ENCODE data around the gene UNC93A.

Gene UNC93A

GRCh38 chr6:167272151-167272550, 19.0 kb upstream of the UNC93A start:
- peaks cover 35% of the 10 kb centered on the region for H3K27me3 Mint-ChIP-seq (ENCODE audit: low read depth)
- H3K9me3 Mint-ChIP-seq, result no peaks in the 10 kb centered on the region
- H3K4me1 Mint-ChIP-seq, result peaks cover 9% of the 10 kb centered on the region
- H3K4me3 Mint-ChIP-seq, result no peak overlapping the region
- no peak overlapping the region for H3K27ac Mint-ChIP-seq
- no peaks in the 10 kb centered on the region for H3K36me3 Mint-ChIP-seq (ENCODE audit: low read depth)
- no peak for TF ChIP-seq CTCF (IDR thresholded peaks at IDR 0.05; ENCODE audit: unreplicated experiment in 3 of 3)

DNA sequence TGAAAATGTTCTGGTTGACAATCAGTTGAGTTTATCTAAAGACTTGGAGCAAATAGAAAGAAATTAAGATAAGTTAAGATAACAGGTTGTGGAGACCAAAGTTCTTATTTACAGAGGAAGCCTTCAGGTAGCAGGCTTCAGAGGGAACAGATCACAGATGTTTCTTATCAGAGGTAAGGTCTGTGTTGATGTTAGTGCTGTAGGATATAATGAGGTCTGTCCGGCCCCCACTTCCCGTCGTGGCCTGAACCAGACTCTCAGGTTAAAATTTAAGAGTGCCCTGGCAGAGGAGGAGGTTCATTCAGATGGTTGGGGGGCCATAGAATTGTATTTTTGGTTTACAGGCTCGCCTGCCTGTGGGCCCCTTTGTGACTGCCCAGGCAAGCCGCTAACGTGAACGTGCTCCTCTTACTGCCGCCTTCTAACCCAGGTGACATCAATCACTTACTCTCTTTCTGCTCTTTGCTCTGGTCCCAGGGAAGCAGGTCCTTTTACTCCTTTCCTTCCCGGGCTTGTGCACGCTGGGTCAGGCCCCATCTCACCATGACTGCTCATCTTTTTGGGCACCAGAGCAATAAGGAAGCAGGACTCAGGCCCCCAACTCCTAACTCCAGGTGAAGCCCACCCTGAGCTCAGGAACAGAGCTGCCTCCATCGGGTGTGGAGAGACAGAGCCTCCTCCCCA, 18.3 kb upstream of the UNC93A start:
- TF ChIP-seq CTCF (IDR thresholded peaks at IDR 0.05; ENCODE audit: unreplicated experiment in 3 of 3), result no peak
- Mint-ChIP-seq H3K4me3 (no peak overlapping the region), H3K9me3 (no peaks in the 10 kb centered on the region), H3K27ac (no peak overlapping the region), H3K27me3 (ENCODE audit: low read depth) (peaks cover 38% of the 10 kb centered on the region), H3K4me1 (peaks cover 2% of the 10 kb centered on the region), H3K36me3 (ENCODE audit: low read depth) (no peaks in the 10 kb centered on the region)

DNA sequence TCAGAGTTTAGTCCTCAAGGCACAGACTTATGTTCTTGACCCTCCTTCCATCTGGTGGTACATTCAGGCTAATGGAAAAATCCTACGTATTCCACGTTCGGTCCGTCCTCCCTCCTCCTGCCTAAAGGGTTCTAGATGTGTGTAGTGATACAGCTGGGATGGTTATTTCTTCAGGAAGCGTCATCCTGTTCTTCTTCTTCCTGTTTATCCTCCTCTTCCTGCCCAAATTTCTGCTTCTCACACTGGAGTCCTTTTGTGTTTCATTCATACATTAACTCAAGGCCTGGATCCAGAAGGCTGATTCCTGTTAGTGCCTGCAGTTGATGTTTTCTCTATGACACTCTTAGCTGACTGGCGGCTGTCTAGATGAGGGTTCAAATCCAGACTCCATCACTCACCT, 16.8 kb upstream of the UNC93A start:
- Mint-ChIP-seq H3K27ac (no peak overlapping the region), H3K27me3 (ENCODE audit: low read depth) (peaks cover 34% of the 10 kb centered on the region), H3K4me1 (peaks cover 5% of the 10 kb centered on the region), H3K9me3 (no peaks in the 10 kb centered on the region), H3K36me3 (ENCODE audit: low read depth) (no peaks in the 10 kb centered on the region), H3K4me3 (no peak overlapping the region)
- no peak for TF ChIP-seq CTCF (IDR thresholded peaks at IDR 0.05; ENCODE audit: unreplicated experiment in 3 of 3)

DNA sequence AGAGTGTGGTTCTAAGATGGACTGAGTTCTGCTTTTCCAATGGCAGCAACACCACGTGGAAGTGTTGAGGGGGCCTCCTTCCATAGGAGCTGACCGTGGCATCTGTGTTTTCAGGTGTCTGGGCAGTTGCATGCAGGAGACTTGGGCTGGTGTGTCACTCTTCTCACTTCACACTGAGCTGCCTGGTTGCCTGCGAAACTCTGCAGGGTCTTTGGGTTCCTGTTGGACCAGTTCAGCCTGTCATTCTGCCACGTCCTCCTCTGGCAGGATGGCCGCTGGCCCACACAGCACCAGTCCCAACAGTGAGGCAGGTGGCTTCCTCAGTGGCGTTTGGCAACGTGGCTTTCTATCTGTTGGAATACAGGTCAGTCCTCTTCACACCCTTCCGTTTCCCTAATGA, 16.1 kb upstream of the UNC93A start:
- Mint-ChIP-seq H3K4me1 (peaks cover 13% of the 10 kb centered on the region), H3K27me3 (ENCODE audit: low read depth) (peaks cover 34% of the 10 kb centered on the region), H3K36me3 (ENCODE audit: low read depth) (no peaks in the 10 kb centered on the region), H3K27ac (no peak overlapping the region), H3K4me3 (no peak overlapping the region), H3K9me3 (no peaks in the 10 kb centered on the region)
- TF ChIP-seq CTCF (IDR thresholded peaks at IDR 0.05; ENCODE audit: unreplicated experiment in 3 of 3), result no peak

DNA sequence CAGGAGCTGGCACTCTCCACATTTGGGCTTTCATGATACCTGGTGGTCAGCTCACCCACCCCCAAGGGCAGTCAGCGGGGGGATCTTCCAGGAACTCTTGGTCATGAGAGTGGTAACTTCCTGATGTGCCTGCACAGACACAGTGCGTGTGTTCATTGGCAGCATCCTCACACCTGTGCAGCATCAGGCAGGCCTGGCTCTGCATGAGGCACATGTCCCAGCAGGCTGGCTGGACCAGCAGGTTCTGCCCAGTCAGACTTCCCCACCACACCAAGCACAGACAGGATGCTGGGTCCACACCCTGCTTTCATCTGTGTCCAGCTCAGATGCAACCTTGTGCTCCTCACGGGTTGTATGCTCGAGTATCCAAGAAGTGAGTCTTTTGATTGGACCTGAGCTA, 15.7 kb upstream of the UNC93A start:
- no peaks in the 10 kb centered on the region for H3K9me3 Mint-ChIP-seq
- H3K4me1 Mint-ChIP-seq, result peaks cover 17% of the 10 kb centered on the region
- no peak overlapping the region for H3K4me3 Mint-ChIP-seq

More for the DNA sequence above, 15.7 kb upstream of the UNC93A start:
- H3K27ac Mint-ChIP-seq, result no peak overlapping the region
- H3K36me3 Mint-ChIP-seq (ENCODE audit: low read depth), result no peaks in the 10 kb centered on the region
- H3K27me3 Mint-ChIP-seq (ENCODE audit: low read depth), result peaks cover 29% of the 10 kb centered on the region
- TF ChIP-seq CTCF (IDR thresholded peaks at IDR 0.05; ENCODE audit: unreplicated experiment in 3 of 3), result no peak
